GM23338 (cell line): ENCODE data around the gene PCDHB12. TPM values are rescaled to one million over a fixed set of nuclear protein-coding genes. Genes with fewer than 3 reads are reported as not detected.
A peak's percentile ranks its signal among the peaks of the same experiment; 100 is the strongest.
"Not testable (repeated sequence)": the region's sequence is repeated elsewhere in the genome, so short reads cannot be mapped to it uniquely, and the experiment has no call there.

Experiments
- ATAC-seq: fragments of 200-7000 bp; cut with Tn5 transposase; 3 replicates; pipeline ENCODE4 v1.9.1; 2020
- DNase-seq: peaks from one replicate; pipeline ENCODE4 v3.0.0-alpha.2; 2015; ENCODE audit warnings: low spot score
- H2AFZ ChIP-seq: fragments of 200-600 bp; sonication (generic); 2 replicates; pipeline ENCODE4 v1.8.0; 2016; ENCODE audit warnings: antibody characterized with exemption, mild to moderate bottlenecking, moderate library complexity
- H3F3A ChIP-seq: fragments of 200-600 bp; sonication (generic); replicated peaks from 2 replicates; pipeline ENCODE4 v1.8.0; 2017; ENCODE audit warnings: antibody characterized with exemption, mixed run types, low read depth
- H3K27ac ChIP-seq: fragments of 200-600 bp; sonication (generic); 2 replicates; pipeline ENCODE4 v1.6.1; 2016; ENCODE audit warnings: low read depth
- H3K27me3 ChIP-seq: fragments of 200-600 bp; sonication (generic); 2 replicates; pipeline ENCODE4 v1.8.0; 2016; ENCODE audit warnings: mild to moderate bottlenecking, mixed run types, moderate library complexity; ENCODE audit not compliant: insufficient read depth
- H3K36me3 ChIP-seq: fragments of 200-600 bp; sonication (generic); 2 replicates; pipeline ENCODE4 v1.8.0; 2016; ENCODE audit warnings: mild to moderate bottlenecking; ENCODE audit not compliant: insufficient read depth
- H3K4me1 ChIP-seq: fragments of 200-600 bp; sonication (generic); 2 replicates; pipeline ENCODE4 v1.8.0; 2016; ENCODE audit warnings: mild to moderate bottlenecking, moderate library complexity; ENCODE audit not compliant: insufficient read depth
- H3K4me2 ChIP-seq: fragments of 200-600 bp; sonication (generic); 2 replicates; pipeline ENCODE4 v1.7.1; 2017; ENCODE audit warnings: mixed run types
- H3K4me3 ChIP-seq: fragments of 200-600 bp; sonication (generic); 2 replicates; pipeline ENCODE4 v1.6.1; 2016; ENCODE audit warnings: mixed run types
- H3K79me2 ChIP-seq: fragments of 200-600 bp; sonication (generic); replicated peaks from 2 replicates; pipeline ENCODE4 v1.8.0; 2017; ENCODE audit warnings: mild to moderate bottlenecking; ENCODE audit not compliant: insufficient read depth
- H3K9me2 ChIP-seq: fragments of 200-600 bp; sonication (generic); 2 replicates; pipeline ENCODE4 v1.8.0; 2017; ENCODE audit not compliant: insufficient read depth
- H4K20me1 ChIP-seq: fragments of 200-600 bp; sonication (generic); replicated peaks from 2 replicates; pipeline ENCODE4 v1.8.0; 2017; ENCODE audit warnings: mild to moderate bottlenecking; ENCODE audit not compliant: insufficient read depth
- H3K27ac Mint-ChIP-seq: 2 replicates; pipeline ENCODE4 v1.8.0; 2020; ENCODE audit warnings: inconsistent platforms, mild to moderate bottlenecking, moderate library complexity, mixed read lengths
- H3K27me3 Mint-ChIP-seq: 3 replicates; pipeline ENCODE4 v1.8.0; 2022; ENCODE audit warnings: low read depth, mild to moderate bottlenecking, moderate library complexity, mixed read lengths, inconsistent platforms; ENCODE audit not compliant: insufficient read depth, poor library complexity
- H3K36me3 Mint-ChIP-seq: 3 replicates; pipeline ENCODE4 v1.8.0; 2021; ENCODE audit warnings: low read depth, mild to moderate bottlenecking, inconsistent platforms, moderate library complexity, mixed read lengths
- H3K4me1 Mint-ChIP-seq: 3 replicates; pipeline ENCODE4 v1.8.0; 2020; ENCODE audit warnings: mild to moderate bottlenecking, inconsistent platforms, mixed read lengths
- H3K4me3 Mint-ChIP-seq: 3 replicates; pipeline ENCODE4 v1.8.0; 2021; ENCODE audit warnings: moderate library complexity, mild to moderate bottlenecking, inconsistent platforms, mixed read lengths
- H3K9me3 Mint-ChIP-seq: 3 replicates; pipeline ENCODE4 v1.8.0; 2020; ENCODE audit warnings: moderate library complexity, mild to moderate bottlenecking, inconsistent platforms, mixed read lengths
- EZH2 ChIP-seq: fragments of 200-600 bp; sonication (generic); IDR thresholded peaks from one replicate; pipeline ENCODE4 v1.8.0; 2017; ENCODE audit warnings: antibody characterized with exemption, mild to moderate bottlenecking, low read depth; ENCODE audit not compliant: unreplicated experiment
- EZH2phosphoT487 ChIP-seq: fragments of 200-600 bp; sonication (generic); IDR thresholded peaks from one replicate; pipeline ENCODE4 v1.8.1; 2018; ENCODE audit warnings: antibody characterized with exemption; ENCODE audit not compliant: unreplicated experiment
- POLR2AphosphoS5 ChIP-seq: IDR thresholded peaks from 2 replicates; pipeline ENCODE4 v1.6.1; 2016; ENCODE audit warnings: antibody characterized with exemption, low read depth
- STAT1 ChIP-seq: IDR thresholded peaks from one replicate; pipeline ENCODE4 v1.6.1; 2016; ENCODE audit warnings: antibody characterized with exemption; ENCODE audit not compliant: unreplicated experiment
- ZNF331 ChIP-seq: fragments of 250-450 bp; sonication (Bioruptor Pico); IDR thresholded peaks from 2 replicates; pipeline ENCODE4 v1.5.0; 2020; ENCODE audit warnings: low read depth, mild to moderate bottlenecking, moderate library complexity
- polyA plus RNA-seq: library from polyadenylated mRNA; unstranded; fragments of >200 nt; fragmentation: Nextera tagmentation; extraction: Ambion mirVana; gene quantifications from 2 replicates; pipeline ENCODE4 v1.2.1, GENCODE V29; 2016
- total RNA-seq: library from RNA; depleted of rRNA; stranded (reverse); fragments of >200 nt; shearing (Covaris generic); gene quantifications from 2 replicates; pipeline ENCODE4 v1.2.3, GENCODE V29; 2014
- TF ChIP-seq, protein P1 (sequence below): IDR thresholded peaks from one replicate; pipeline ENCODE4 v1.6.1; 2018; ENCODE audit warnings: antibody characterized with exemption; ENCODE audit not compliant: unreplicated experiment
- TF ChIP-seq, protein P2 (sequence below), 2 experiments: fragments of 200-600 bp in 1 of 2; sonication (generic) in 1 of 2; conservative IDR thresholded peaks; 2 replicates each; pipeline versions ENCODE4 v1.5.1 to v1.6.1; 2016 to 2017; ENCODE audit warnings: antibody characterized with exemption in 2 of 2, low read depth in 2 of 2, mild to moderate bottlenecking in 2 of 2, moderate library complexity in 1 of 2
- TF ChIP-seq, protein P3 (sequence below): fragments of 250-450 bp; sonication (Bioruptor Pico); IDR thresholded peaks from 2 replicates; pipeline ENCODE4 v1.5.0; 2020; ENCODE audit warnings: mild to moderate bottlenecking, moderate library complexity

PCDHB12 gene
- total and polyA plus RNA-seq, 2 experiments from 2014 or later: 1.3 to 4.3 TPM

DNA sequence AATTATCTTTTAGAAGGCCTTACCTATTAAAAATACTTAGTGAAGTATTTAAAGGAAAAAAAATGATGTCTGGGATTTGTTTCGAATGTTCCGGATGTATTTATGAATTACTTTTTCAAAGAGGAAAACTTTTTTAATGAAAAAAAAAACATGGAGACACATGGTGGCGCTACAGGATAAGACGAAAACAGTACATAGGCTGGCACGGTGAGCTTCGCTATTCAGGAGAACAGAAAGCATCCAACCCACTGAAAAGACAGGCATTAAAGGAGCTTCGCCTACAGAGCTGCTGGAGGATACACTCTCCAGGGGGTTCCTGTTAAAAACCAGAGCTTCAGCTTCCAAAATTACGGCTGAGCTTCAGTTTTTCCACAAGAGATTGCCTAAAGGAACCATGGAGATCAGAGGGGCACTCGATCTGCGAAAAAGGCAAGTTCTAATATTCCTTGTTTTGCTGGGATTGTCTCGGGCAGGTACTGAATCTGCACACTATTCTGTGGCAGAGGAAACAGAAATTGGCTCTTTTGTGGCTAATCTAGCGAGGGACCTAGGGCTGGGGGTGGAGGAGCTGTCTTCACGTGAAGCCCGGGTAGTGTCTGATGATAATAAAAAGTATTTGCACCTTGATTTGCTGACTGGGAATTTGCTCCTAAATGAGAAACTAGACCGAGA lies 14.7 kb downstream of the PCDHB12 start, which contains the start of gene PCDHB14:
Gene PCDHB14, plus strand, starts transcription at position 232 of the 672 bp plus-strand sequence. Its CDS starts 163 bp downstream, at position 395.
- Histone ChIP-seq H2AFZ (peak within 1 kb of the TSS; percentile 14; the same call in 1 of the 2 replicates), H3K4me1 (no peaks in the 10 kb centered on the region), H3F3A (no peaks in the 10 kb centered on the region), H4K20me1 (no peaks in the 10 kb centered on the region), H3K27ac (no peak within 1 kb of the TSS), H3K27me3 (no peaks in the 10 kb centered on the region), H3K36me3 (no peaks in the 10 kb centered on the region), H3K9me2 (no peaks in the 10 kb centered on the region), H3K4me3 (peak within 1 kb of the TSS; percentile 19), H3K79me2 (no peaks in the 10 kb centered on the region), H3K4me2 (peak within 1 kb of the TSS; percentile 50)
- Mint-ChIP-seq H3K9me3 (peaks cover 14% of the 10 kb centered on the region), H3K4me3 (peak within 1 kb of the TSS; percentile 65), H3K36me3 (peaks cover 18% of the 10 kb centered on the region), H3K27me3 (peaks cover 2% of the 10 kb centered on the region), H3K4me1 (peaks cover 10% of the 10 kb centered on the region), H3K27ac (no peak within 1 kb of the TSS)
- DNase-seq (peak; percentile 91), ATAC-seq (peak; percentile 100)
- TF ChIP-seq, protein P1, sequence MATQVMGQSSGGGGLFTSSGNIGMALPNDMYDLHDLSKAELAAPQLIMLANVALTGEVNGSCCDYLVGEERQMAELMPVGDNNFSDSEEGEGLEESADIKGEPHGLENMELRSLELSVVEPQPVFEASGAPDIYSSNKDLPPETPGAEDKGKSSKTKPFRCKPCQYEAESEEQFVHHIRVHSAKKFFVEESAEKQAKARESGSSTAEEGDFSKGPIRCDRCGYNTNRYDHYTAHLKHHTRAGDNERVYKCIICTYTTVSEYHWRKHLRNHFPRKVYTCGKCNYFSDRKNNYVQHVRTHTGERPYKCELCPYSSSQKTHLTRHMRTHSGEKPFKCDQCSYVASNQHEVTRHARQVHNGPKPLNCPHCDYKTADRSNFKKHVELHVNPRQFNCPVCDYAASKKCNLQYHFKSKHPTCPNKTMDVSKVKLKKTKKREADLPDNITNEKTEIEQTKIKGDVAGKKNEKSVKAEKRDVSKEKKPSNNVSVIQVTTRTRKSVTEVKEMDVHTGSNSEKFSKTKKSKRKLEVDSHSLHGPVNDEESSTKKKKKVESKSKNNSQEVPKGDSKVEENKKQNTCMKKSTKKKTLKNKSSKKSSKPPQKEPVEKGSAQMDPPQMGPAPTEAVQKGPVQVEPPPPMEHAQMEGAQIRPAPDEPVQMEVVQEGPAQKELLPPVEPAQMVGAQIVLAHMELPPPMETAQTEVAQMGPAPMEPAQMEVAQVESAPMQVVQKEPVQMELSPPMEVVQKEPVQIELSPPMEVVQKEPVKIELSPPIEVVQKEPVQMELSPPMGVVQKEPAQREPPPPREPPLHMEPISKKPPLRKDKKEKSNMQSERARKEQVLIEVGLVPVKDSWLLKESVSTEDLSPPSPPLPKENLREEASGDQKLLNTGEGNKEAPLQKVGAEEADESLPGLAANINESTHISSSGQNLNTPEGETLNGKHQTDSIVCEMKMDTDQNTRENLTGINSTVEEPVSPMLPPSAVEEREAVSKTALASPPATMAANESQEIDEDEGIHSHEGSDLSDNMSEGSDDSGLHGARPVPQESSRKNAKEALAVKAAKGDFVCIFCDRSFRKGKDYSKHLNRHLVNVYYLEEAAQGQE: no peak
- TF ChIP-seq, protein P2, sequence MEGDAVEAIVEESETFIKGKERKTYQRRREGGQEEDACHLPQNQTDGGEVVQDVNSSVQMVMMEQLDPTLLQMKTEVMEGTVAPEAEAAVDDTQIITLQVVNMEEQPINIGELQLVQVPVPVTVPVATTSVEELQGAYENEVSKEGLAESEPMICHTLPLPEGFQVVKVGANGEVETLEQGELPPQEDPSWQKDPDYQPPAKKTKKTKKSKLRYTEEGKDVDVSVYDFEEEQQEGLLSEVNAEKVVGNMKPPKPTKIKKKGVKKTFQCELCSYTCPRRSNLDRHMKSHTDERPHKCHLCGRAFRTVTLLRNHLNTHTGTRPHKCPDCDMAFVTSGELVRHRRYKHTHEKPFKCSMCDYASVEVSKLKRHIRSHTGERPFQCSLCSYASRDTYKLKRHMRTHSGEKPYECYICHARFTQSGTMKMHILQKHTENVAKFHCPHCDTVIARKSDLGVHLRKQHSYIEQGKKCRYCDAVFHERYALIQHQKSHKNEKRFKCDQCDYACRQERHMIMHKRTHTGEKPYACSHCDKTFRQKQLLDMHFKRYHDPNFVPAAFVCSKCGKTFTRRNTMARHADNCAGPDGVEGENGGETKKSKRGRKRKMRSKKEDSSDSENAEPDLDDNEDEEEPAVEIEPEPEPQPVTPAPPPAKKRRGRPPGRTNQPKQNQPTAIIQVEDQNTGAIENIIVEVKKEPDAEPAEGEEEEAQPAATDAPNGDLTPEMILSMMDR (conservative IDR thresholded peaks at IDR 0.05; ENCODE audit: low read depth in 2 of 2): peak; percentile 75 to 85
- TF ChIP-seq EZH2phosphoT487 (no peak), POLR2AphosphoS5 (no peak), EZH2 (no peak), STAT1 (no peak), ZNF331 (CRISPR knock-in tag) (no peak)
- TF ChIP-seq, protein P3, sequence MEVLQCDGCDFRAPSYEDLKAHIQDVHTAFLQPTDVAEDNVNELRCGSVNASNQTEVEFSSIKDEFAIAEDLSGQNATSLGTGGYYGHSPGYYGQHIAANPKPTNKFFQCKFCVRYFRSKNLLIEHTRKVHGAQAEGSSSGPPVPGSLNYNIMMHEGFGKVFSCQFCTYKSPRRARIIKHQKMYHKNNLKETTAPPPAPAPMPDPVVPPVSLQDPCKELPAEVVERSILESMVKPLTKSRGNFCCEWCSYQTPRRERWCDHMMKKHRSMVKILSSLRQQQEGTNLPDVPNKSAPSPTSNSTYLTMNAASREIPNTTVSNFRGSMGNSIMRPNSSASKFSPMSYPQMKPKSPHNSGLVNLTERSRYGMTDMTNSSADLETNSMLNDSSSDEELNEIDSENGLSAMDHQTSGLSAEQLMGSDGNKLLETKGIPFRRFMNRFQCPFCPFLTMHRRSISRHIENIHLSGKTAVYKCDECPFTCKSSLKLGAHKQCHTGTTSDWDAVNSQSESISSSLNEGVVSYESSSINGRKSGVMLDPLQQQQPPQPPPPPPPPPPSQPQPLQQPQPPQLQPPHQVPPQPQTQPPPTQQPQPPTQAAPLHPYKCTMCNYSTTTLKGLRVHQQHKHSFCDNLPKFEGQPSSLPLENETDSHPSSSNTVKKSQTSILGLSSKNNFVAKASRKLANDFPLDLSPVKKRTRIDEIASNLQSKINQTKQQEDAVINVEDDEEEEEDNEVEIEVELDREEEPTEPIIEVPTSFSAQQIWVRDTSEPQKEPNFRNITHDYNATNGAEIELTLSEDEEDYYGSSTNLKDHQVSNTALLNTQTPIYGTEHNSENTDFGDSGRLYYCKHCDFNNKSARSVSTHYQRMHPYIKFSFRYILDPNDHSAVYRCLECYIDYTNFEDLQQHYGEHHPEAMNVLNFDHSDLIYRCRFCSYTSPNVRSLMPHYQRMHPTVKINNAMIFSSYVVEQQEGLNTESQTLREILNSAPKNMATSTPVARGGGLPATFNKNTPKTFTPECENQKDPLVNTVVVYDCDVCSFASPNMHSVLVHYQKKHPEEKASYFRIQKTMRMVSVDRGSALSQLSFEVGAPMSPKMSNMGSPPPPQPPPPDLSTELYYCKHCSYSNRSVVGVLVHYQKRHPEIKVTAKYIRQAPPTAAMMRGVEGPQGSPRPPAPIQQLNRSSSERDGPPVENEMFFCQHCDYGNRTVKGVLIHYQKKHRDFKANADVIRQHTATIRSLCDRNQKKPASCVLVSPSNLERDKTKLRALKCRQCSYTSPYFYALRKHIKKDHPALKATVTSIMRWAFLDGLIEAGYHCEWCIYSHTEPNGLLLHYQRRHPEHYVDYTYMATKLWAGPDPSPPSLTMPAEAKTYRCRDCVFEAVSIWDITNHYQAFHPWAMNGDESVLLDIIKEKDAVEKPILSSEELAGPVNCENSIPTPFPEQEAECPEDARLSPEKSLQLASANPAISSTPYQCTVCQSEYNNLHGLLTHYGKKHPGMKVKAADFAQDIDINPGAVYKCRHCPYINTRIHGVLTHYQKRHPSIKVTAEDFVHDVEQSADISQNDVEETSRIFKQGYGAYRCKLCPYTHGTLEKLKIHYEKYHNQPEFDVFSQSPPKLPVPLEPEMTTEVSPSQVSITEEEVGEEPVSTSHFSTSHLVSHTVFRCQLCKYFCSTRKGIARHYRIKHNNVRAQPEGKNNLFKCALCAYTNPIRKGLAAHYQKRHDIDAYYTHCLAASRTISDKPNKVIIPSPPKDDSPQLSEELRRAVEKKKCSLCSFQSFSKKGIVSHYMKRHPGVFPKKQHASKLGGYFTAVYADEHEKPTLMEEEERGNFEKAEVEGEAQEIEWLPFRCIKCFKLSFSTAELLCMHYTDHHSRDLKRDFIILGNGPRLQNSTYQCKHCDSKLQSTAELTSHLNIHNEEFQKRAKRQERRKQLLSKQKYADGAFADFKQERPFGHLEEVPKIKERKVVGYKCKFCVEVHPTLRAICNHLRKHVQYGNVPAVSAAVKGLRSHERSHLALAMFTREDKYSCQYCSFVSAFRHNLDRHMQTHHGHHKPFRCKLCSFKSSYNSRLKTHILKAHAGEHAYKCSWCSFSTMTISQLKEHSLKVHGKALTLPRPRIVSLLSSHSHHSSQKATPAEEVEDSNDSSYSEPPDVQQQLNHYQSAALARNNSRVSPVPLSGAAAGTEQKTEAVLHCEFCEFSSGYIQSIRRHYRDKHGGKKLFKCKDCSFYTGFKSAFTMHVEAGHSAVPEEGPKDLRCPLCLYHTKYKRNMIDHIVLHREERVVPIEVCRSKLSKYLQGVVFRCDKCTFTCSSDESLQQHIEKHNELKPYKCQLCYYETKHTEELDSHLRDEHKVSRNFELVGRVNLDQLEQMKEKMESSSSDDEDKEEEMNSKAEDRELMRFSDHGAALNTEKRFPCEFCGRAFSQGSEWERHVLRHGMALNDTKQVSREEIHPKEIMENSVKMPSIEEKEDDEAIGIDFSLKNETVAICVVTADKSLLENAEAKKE (CRISPR knock-in tag): no peak

DNA sequence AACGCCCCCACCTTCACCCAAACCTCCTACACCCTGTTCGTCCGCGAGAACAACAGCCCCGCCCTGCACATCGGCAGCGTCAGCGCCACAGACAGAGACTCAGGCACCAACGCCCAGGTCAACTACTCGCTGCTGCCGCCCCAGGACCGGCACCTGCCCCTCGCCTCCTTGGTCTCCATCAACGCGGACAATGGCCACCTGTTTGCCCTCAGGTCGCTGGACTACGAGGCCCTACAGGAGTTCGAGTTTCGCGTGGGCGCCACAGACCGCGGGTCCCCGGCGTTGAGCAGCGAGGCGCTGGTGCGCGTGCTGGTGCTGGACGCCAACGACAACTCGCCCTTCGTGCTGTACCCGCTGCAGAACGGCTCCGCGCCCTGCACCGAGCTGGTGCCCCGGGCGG lies 16.3 kb downstream of the PCDHB12 start:
- H3K9me2 ChIP-seq, H3K4me3 ChIP-seq, H3K4me3 Mint-ChIP-seq, H3F3A ChIP-seq, H3K4me2 ChIP-seq, H3K36me3 ChIP-seq, H3K27ac Mint-ChIP-seq, H3K4me1 Mint-ChIP-seq, H3K27me3 ChIP-seq, ATAC-seq, H3K4me1 ChIP-seq, H3K79me2 ChIP-seq, H3K27ac ChIP-seq, DNase-seq, H3K27me3 Mint-ChIP-seq, H4K20me1 ChIP-seq, H2AFZ ChIP-seq: not testable (repeated sequence)
- Mint-ChIP-seq H3K36me3 (peaks cover 18% of the 10 kb centered on the region), H3K9me3 (peaks cover 14% of the 10 kb centered on the region)
